ENCODE measurements around the gene WDR38.

GRCh38 chr9:124880501-124880900 lies 27.2 kb downstream of the WDR38 start:
- TF ChIP-seq, protein P1, sequence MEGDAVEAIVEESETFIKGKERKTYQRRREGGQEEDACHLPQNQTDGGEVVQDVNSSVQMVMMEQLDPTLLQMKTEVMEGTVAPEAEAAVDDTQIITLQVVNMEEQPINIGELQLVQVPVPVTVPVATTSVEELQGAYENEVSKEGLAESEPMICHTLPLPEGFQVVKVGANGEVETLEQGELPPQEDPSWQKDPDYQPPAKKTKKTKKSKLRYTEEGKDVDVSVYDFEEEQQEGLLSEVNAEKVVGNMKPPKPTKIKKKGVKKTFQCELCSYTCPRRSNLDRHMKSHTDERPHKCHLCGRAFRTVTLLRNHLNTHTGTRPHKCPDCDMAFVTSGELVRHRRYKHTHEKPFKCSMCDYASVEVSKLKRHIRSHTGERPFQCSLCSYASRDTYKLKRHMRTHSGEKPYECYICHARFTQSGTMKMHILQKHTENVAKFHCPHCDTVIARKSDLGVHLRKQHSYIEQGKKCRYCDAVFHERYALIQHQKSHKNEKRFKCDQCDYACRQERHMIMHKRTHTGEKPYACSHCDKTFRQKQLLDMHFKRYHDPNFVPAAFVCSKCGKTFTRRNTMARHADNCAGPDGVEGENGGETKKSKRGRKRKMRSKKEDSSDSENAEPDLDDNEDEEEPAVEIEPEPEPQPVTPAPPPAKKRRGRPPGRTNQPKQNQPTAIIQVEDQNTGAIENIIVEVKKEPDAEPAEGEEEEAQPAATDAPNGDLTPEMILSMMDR (optimal IDR thresholded peaks at IDR 0.05 in 1 of 3, IDR thresholded peaks at IDR 0.05 in 1 of 3, conservative IDR thresholded peaks at IDR 0.05 in 1 of 3; ENCODE audit: extremely low read depth in 1 of 3, insufficient read depth in 2 of 3, low read length in 3 of 3) = no peak
- no peak for TF ChIP-seq EZH2 (IDR thresholded peaks at IDR 0.05; ENCODE audit: low read length)

Data from keratinocyte (primary cell).